AG09319 (cell line): Measurements from ENCODE around the gene NEK11.

Experiments
- DNase-seq: peaks from one replicate; pipeline ENCODE4 v3.0.0-alpha.2; 2010; ENCODE audit warnings: low read depth; ENCODE audit errors: extremely low read depth
- TF ChIP-seq, protein P1 (sequence below): IDR thresholded peaks from 2 replicates; pipeline ENCODE4 v1.5.1; 2011; ENCODE audit warnings: low read depth, mild to moderate bottlenecking, inconsistent platforms, low read length, moderate library complexity

Gene NEK11

DNA sequence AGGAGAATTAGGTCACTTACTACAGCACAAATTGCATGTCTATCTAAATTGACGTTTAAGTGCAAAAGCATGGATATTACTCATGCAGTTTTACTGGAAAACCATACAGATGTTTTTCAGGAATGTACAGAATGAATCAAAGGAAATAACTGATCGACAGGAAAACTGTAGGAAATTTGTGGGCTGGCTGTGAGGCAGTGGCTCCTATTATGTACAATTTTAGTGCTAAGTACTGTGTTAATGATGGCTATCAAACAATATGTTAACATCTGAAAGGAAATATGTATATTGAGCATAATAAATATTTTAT, 361.8 kb downstream of the NEK11 start:
- no peak for DNase-seq
- TF ChIP-seq, protein P1, sequence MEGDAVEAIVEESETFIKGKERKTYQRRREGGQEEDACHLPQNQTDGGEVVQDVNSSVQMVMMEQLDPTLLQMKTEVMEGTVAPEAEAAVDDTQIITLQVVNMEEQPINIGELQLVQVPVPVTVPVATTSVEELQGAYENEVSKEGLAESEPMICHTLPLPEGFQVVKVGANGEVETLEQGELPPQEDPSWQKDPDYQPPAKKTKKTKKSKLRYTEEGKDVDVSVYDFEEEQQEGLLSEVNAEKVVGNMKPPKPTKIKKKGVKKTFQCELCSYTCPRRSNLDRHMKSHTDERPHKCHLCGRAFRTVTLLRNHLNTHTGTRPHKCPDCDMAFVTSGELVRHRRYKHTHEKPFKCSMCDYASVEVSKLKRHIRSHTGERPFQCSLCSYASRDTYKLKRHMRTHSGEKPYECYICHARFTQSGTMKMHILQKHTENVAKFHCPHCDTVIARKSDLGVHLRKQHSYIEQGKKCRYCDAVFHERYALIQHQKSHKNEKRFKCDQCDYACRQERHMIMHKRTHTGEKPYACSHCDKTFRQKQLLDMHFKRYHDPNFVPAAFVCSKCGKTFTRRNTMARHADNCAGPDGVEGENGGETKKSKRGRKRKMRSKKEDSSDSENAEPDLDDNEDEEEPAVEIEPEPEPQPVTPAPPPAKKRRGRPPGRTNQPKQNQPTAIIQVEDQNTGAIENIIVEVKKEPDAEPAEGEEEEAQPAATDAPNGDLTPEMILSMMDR, result no peak

DNA sequence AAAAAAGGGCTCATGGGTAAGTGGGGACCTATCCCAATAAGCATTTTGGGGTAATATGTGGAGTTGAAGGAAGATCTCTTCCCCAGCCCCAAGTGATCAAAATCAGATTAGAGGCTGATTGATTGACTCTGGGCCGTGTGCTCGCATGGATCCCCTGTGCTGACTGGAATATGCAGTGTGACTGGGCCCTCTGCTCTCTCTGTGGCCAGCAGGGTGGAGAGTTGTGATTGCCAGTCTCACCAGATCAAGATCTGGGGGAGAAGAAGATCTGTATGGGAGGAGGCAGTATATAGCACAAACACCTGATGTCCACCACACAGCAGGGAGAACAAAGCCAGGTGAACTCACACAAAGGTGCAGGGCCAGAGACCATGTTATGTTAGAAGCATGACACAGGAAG, 363.7 kb downstream of the NEK11 start:
- TF ChIP-seq, protein P1, result no peak
- no peak for DNase-seq

DNA sequence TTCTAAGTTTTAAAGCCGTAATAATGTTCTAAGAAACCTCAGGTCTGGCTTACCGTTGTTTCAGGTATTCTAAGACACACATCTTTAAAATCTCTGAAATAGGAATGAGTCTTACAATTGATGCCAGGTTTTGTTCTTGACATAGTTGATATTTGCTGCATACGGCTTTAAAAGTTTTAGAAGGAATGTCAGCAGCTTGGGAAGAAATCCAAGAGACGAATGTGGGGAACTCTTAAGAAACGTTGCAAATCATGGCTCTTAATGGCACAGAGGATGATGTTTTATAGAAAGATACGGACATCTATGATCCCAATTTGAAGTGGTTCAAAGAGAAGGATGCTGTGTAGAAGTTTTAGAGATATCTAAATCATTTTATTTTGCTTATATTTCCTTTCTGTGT, 366.4 kb downstream of the NEK11 start:
- no peak for DNase-seq
- TF ChIP-seq, protein P1, result no peak

DNA sequence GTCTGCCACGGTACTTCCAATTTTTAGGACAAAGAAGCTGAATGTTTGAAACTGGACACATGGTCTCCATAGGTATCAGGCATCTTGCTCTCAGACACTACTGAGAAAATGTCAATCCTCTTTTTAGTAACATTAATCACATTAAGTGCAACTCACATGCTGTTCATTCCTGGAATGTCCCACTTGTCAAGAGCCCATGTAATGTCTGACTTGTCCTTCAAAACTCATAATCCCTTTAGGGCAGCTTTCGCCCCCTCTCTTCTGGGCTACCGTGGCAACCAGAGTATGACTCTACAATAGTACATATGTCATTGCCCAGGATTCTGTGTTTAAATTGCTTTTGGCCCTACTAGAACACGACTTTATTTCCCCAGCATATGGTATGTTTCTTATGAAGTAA, 367.2 kb downstream of the NEK11 start:
- TF ChIP-seq, protein P1, result no peak
- no peak for DNase-seq

DNA sequence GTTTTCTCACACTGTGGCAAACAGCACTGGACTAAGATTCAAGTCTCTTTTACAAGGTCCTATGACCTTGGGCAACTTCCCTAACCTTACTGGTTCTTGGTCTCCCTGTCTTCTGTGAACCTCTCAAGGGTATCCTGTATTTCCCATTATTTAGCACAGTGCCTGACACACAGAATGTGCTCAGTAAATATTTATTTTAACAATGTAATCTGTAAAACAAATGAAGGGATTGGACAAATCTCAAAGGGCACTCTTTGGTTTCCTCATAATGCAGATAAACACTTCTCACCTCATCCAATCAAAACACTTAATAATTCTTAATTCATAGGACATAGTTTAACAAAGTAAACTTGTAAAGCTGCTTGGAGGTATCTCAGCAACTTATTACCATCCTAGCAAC, 367.7 kb downstream of the NEK11 start:
- no peak for DNase-seq
- TF ChIP-seq, protein P1, result no peak

DNA sequence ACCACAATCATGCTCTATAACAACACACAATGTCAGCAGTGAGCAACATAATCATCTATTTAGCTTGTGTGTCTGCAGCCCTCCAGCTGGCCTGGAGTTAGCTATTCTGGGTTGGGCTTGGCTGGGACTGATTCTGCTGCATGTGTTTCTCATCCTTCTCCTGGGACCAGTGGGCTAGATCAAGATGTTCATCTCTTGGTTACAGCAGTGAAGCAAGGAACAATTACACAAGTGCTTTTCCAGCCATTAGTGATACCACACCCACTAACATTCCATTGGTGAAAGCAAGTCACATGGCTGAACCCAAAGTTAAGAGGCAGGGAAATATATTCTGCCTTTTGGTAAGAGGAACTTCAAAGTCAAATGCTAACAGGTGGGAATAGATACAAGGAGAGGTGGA, 369.5 kb downstream of the NEK11 start:
- TF ChIP-seq, protein P1, result no peak
- no peak for DNase-seq

DNA sequence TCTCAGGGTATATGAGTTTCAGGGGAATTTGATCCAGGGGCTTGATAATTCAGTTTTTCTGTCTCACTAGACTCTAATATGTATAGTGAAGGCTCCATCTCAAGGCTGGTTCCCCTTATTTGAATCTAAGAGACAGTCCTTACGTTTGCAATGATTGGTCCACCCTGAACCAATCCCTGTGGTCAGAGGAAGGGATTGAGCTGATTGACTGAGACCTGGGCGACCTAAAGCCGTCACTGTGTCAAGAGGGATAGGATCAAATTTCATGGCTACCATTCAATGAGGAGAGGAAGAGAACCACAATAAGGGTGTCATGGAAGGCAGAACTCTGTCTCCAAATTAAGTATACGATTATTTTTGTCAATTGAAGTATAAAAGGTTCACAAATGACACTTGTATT, 371.2 kb downstream of the NEK11 start:
- DNase-seq, result no peak
- TF ChIP-seq, protein P1, result no peak
